HG03439 (cell line): ENCODE measurements around the gene EHMT2.
"Not testable (repeated sequence)": the region's sequence is repeated elsewhere in the genome, so short reads cannot be mapped to it uniquely, and the experiment has no call there.

Experiments used
- ATAC-seq: cut with Tn5 transposase; IDR thresholded peaks from one replicate; pipeline ENCODE4 v1.9.1; 2021; ENCODE audit warnings: mild to moderate bottlenecking, moderate library complexity; ENCODE audit not compliant: unreplicated experiment

EHMT2 gene

DNA sequence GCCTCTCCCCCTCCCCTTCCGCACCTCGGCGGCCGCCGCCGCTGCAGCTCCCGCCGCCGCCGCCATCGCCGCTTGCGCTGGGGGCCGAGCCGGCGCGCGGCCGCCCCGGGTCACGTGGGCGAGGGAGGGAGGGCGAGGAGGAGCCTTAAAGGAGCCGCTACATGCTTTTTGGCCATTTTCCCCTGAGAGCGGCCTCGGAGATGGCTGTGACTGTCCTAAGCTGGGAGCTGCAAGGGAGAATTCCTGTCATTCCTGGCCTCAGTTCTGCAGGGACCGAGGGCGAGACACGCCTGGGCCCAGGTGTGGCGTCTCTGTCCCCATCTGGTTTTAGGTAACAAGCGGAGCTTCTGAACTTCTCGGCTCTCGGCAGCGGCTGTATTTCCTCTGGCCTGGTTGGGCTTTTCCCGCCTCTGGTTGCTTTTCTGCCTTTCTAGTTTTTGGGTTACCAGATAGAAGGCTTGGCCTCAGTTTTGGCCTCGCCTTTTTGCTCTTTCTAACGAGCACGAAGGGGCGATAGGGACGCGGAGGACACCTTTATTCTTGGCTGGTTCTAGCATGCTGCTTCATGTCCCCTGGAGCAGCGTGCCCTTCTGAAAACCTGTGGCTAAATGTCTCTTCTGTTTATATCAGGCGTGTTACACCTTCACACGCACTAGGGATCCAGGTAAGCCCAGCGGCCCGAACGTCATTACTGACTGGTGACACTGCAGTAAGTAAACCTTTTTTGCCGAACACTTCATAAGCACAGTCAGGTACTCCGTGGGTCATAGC lies at the start of gene EHMT2:
Gene EHMT2 (minus strand): TSS at position 87 of the 771 bp plus-strand sequence. CDS start 21 bp downstream, at position 66.
- peak; percentile 38 for ATAC-seq

DNA sequence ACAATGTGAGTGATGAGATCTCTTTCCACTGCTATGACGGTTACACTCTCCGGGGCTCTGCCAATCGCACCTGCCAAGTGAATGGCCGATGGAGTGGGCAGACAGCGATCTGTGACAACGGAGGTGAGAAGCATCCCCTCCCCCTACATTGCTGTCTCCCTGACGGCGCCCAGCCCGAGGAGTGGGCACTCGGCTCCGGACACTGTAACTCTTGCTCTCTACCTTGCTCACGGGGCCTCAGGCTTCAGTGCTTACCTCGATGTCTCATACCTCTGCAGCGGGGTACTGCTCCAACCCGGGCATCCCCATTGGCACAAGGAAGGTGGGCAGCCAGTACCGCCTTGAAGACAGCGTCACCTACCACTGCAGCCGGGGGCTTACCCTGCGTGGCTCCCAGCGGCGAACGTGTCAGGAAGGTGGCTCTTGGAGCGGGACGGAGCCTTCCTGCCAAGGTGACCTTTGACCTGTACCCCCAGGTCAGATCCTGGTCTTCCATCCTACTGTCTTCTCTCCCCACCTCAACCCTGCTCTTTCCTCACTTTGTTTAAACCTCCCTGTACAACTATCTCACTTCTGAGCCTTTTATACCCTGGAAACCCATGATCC lies 49.7 kb upstream of the EHMT2 start:
- ATAC-seq: no peak

DNA sequence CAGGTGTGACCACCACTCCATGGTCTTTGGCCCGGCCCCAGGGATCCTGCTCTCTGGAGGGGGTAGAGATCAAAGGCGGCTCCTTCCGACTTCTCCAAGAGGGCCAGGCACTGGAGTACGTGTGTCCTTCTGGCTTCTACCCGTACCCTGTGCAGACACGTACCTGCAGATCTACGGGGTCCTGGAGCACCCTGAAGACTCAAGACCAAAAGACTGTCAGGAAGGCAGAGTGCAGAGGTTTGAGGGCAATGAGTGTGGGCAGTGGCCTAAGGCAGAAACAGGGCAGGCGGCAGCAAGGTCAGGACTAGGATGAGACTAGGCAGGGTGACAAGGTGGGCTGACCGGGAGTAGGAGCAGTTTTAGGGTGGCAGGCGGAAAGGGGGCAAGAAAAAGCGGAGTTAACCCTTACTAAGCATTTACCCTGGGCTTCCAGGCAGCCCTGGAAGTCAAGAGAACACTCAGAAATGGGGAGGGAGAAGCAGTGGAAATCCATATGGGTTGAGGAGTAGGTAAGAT lies 48.9 kb upstream of the EHMT2 start:
- ATAC-seq: no peak

DNA sequence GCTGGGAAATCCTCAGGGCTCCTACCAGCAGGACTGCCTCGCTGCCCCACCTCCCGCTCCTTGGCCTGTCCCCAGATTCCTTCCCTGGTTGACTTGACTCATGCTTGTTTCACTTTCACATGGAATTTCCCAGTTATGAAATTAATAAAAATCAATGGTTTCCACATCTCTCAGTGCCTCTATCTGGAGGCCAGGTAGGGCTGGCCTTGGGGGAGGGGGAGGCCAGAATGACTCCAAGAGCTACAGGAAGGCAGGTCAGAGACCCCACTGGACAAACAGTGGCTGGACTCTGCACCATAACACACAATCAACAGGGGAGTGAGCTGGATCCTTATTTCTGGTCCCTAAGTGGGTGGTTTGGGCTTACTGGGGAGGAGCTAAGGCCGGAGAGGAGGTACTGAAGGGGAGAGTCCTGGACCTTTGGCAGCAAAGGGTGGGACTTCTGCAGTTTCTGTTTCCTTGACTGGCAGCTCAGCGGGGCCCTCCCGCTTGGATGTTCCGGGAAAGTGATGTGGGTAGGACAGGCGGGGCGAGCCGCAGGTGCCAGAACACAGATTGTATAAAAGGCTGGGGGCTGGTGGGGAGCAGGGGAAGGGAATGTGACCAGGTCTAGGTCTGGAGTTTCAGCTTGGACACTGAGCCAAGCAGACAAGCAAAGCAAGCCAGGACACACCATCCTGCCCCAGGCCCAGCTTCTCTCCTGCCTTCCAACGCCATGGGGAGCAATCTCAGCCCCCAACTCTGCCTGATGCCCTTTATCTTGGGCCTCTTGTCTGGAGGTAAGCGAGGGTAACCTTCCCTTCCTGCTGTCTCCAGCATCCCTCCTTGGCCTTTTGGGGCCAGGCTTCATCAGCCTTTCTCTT lies 48.2 kb upstream of the EHMT2 start, which contains the start of gene CFB:
Gene CFB (plus strand): TSS at position 589 of the 863 bp plus-strand sequence. CDS start 127 bp downstream, at position 716.
- no peak for ATAC-seq

DNA sequence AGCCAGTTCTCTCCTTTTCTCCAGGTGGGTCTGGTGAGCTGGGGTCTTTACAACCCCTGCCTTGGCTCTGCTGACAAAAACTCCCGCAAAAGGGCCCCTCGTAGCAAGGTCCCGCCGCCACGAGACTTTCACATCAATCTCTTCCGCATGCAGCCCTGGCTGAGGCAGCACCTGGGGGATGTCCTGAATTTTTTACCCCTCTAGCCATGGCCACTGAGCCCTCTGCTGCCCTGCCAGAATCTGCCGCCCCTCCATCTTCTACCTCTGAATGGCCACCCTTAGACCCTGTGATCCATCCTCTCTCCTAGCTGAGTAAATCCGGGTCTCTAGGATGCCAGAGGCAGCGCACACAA lies 47.6 kb upstream of the EHMT2 start:
- ATAC-seq: no peak

DNA sequence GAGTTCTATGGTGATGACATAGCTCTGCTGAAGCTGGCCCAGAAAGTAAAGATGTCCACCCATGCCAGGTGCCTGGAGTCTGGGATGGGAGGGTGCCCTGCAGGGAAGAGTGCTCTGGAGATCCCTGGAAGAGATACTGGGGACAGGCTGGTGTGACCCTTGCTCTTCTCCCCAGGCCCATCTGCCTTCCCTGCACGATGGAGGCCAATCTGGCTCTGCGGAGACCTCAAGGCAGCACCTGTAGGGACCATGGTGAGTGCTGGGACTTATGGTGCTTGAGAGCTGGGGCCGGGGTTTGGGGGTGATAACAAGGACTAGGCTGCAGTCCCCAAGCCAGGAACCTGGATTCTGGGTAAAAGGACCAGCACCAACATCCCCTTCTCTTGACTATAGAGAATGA lies 46.2 kb upstream of the EHMT2 start:
- ATAC-seq: no peak

DNA sequence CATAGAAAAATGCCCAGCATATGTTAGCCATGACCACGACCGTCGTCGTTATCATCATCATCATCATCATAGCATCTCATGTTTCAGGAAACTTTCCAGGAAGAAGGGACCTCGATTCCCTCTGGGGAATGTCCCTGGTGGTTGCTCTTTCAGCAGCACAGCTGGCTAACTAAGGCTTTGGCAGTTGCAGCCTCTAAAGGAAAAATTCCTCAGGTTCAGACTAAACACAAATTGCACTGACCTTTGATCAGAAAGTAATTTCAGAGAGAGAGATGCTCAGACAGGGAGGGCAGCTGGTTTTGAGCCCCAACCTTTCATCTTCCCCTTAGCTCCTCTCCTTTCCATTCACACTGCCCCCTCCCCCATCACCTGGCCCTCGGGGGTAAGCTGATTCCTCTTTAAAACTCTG lies 42.8 kb upstream of the EHMT2 start:
- ATAC-seq: no peak

DNA sequence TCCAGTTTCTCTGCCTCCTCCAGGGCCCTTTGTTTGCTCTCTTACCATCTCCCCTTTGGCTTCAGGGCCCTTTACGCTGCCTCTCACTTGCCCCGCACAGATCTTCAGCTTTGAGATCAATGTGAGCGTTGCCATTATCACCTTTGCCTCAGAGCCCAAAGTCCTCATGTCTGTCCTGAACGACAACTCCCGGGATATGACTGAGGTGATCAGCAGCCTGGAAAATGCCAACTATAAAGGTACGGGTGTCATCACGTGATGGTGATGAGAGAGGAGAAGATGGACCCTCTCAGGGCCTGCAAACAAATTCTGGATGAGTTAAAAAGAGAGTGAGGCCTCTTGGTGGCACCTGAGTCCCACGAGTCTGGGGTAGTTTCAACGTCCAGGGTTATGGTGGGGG lies 38.3 kb upstream of the EHMT2 start:
- no peak for ATAC-seq

DNA sequence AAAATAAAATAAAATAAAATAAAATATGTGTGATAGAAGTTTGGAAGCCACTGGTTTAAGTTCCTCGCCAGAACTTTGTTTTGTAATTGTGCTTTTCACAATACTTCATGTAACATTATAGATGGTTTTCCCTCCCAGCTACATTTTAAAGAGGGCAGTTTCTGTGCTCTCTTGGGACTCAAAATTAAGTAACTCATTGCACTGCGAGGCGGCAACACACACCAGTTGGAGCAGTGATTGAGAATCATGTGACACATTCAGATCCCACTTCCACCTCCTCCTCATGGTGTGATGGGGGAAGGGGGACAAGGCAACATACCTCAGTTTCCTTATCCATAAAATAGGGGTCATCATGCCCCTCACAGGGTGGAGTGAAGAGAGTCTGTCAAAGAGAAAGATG lies 37.5 kb upstream of the EHMT2 start:
- no peak for ATAC-seq

DNA sequence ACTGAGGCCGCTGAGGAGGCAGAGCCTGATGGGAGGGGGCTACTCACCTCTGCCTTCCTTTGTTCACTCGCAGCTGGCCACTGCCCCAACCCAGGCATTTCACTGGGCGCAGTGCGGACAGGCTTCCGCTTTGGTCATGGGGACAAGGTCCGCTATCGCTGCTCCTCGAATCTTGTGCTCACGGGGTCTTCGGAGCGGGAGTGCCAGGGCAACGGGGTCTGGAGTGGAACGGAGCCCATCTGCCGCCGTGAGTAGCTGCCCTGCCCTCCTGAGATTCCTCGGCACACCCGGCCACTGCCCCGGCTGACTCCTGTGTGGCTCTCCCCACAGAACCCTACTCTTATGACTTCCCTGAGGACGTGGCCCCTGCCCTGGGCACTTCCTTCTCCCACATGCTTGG lies 36.0 kb upstream of the EHMT2 start:
- no peak for ATAC-seq

DNA sequence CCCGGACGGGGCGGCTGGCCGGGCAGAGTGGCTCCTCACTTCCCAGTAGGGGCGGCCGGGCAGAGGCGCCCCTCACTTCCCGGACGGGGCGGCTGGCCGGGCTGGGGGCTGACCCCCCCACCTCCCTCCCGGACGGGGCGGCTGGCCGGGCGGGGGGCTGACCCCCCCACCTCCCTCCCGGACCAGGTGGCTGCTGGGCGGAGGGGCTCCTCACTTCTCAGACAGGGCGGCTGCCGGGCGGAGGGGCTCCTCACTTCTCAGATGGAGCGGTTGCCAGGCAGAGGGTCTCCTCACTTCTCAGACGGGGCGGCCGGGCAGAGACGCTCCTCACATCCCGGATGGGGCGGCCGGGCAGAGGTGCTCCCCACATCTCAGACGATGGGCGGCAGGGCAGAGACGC lies 34.6 kb upstream of the EHMT2 start:
- not testable (repeated sequence) for ATAC-seq

DNA sequence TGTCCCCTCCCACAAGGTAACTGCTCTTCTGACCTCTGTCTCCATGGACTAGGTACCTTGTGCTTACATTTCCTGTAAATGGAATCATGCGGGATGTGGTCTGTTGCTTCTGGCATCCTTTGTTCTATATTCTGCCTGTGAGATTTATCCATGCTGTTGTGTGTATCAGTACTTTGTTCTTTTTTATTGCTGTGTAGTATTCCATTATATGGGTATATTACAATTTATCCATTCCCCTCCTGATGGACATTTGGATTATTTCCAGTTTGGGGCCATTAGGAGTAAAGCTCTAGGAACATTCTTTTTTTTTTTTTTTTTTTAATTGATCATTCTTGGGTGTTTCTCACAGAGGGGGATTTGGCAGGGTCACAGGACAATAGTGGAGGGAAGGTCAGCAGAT lies 33.5 kb upstream of the EHMT2 start:
- ATAC-seq: no peak

DNA sequence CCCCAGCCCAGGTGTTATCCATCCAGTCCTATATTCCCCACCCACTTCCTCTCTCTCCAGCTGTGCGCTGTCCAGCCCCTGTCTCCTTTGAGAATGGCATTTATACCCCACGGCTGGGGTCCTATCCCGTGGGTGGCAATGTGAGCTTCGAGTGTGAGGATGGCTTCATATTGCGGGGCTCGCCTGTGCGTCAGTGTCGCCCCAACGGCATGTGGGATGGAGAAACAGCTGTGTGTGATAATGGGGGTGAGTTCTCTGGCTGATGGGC lies 31.1 kb upstream of the EHMT2 start:
- no peak for ATAC-seq

DNA sequence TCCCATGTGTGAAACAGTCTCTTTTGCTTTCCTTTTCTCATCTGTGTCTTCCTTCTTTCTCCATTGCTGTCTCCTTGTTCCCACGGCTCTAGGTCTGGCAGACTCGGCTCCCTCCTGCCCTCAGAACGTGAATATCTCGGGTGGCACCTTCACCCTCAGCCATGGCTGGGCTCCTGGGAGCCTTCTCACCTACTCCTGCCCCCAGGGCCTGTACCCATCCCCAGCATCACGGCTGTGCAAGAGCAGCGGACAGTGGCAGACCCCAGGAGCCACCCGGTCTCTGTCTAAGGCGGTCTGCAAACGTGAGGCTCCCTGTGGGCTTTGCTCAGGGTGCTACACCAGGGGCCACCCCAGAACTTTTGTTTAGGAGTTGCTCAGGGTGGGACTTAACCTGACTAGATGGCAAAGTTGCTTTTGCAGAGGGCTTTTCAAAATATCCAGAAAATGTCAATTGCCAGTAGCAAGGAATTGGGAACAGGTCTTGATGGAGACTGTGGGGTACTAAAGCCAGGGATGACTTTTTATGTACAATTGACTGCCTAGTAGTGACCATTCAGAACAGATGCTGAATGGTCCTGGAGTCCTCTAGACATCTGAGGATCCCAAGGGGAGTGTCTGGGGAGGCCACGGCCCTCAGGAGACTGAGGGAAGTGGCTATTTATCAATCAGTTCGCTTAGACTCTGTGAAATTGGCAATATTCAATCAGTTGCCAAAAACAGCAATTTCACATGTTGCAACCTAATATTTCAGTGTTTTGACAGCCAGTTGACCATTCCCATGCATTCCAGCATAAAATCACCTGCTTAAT lies 30.6 kb upstream of the EHMT2 start:
- ATAC-seq: no peak

DNA sequence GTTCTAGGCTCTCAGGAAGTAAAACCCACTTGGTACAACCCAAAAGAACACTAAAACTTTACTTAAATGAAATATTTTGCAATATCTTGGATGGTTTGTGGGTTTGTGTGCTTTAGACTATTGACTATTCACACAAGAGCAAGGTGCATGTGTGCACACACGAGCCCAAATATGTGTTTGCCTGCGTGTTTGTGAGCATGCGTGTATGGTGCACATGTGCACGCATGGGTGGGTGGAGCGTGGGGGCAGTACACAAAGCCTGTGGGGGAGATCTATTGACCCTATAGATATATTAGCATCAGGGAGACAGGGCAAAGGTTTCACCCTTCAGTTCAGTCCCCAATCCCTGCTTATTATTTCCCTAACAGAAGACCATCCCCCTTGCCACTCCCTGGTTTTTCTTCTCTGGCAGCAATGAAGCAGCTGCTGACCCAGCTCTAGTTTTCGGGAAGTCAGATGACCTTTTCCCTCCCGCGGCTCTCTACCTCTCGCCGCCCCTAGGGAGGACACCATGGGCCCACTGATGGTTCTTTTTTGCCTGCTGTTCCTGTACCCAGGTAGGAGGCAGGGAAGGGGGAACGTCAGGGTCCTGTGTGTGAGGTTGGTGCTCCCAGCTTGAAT lies 29.9 kb upstream of the EHMT2 start, which contains the start of gene C2:
Gene C2 (plus strand): TSS at position 476 of the 621 bp plus-strand sequence. CDS start 36 bp downstream, at position 512.
- ATAC-seq: no peak

DNA sequence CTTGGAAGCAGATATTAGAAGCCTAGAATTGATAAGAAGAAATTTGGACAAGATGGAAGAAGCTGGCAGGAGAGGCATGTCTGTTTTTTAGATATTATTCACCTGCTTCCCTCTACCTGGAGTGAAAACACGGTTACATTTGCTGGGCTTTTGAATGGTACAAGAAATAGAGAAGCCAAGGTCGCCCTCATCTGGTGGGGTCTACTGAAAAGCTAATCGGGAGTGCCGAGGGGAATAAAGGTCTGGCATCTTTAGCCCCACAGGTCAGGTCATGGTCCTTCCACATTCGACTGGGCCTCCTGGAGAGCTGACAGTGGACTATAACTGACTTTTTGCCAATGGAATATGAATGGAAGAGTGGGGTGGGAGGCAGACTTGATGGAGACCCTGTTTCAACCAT lies 25.4 kb upstream of the EHMT2 start:
- no peak for ATAC-seq

DNA sequence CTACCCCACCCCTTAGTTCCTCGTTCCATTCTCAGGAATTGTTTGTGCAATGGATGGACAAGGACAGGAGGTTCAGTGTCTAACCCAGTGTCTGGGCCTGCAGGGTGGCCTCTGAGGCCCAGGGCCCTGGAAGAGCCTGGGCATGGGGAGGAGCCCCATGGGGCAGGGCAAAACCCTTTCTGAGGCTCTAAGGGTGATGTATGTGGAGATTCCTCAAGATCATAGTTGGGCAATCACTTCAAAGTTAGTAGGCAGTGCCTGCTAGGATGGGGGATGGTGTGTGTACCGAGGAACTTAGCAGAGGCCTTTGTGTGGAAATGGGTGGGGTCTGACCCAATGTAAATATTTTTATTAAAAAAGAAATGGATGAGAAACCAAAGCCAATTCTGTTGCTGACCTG lies 23.3 kb upstream of the EHMT2 start:
- ATAC-seq: no peak

DNA sequence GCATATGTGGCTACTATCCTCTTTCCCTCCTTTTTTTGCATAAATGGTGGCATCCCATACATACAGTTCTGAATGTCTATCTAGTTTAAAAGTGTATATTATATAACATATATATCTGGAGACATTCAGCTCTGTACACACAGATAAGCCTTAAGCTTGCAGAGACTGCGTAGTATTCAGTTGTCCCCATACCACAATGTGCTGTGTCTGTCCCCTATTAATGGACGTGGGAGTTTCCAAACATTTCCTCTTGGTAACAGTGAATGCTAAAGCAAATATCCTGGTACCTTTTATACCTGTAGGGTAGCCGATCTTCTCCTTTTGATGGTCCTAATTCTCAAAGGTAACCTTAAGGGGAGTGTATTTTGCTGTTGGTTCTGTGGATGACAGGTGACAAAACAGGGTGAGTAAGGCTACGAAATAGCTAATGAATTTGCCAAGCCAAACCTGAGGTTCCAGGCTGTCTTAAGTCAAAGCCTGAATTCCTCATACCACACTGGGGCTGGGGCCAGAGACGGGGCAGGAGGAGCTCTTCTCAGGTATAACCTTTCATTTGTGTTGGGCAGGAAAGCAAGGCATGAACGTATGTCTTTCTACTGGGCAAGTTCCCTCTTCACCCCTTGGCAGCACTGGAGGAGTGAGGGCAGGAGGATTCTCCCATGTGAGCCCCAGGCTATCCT lies 22.3 kb upstream of the EHMT2 start:
- ATAC-seq: no peak

DNA sequence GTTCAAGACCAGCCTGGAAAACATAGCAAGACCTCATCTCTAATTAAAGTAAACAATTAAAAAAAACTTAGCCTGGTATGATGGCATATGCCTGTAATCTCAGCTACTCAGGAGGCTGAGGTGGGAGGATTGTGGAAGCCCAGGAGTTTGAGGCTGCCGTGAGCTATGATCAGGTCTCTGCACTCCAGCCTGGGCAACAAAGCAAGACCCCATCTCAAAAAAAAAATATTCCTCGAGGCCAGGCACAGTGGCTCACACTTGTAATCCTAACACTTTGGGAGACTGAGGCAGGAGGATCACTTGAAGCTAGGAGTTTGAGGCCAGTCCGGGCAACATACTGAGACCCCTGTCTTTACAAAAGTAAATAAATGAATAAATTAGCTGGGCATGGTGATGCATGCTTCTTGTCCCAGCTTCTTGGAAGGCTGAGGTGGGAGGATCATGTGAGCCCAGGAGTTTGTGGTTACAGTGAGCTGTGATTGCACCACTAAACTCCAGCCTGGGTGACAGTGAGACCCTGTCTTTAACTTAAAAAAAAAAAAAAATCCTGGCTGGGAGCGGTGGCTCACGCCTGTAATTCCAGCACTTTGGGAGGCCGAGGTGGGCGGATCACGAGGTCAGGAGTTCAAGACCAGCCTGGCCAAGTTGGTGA lies 20.7 kb upstream of the EHMT2 start:
- no peak for ATAC-seq
